ENCODE results near the gene PALM2AKAP2.

The PALM2AKAP2 gene

GRCh38 chr9:109759589-109759988, 20.4 kb upstream of the PALM2AKAP2 start:
- no peaks in the 10 kb centered on the region for H3K36me3 ChIP-seq (replicated peaks; ENCODE audit: low read depth, low read length)
- H3K4me3 ChIP-seq (ENCODE audit: low read length): no peak overlapping the region
- TF ChIP-seq CTCF (IDR thresholded peaks at IDR 0.05; ENCODE audit: low read depth, low read length): no peak
- no peak for TF ChIP-seq EZH2phosphoT487 (IDR thresholded peaks at IDR 0.05; ENCODE audit: low read depth)
- H3K27me3 ChIP-seq (ENCODE audit: low read depth, low read length): peaks cover 26% of the 10 kb centered on the region
- H2AFZ ChIP-seq (ENCODE audit: low read depth, low read length): no peak overlapping the region
- H3K79me2 ChIP-seq (ENCODE audit: low read length): no peaks in the 10 kb centered on the region
- H3K27ac ChIP-seq (ENCODE audit: low read length): no peak overlapping the region
- H3K9ac ChIP-seq (ENCODE audit: low read length): no peak overlapping the region
- H4K20me1 ChIP-seq (ENCODE audit: insufficient read depth, low read length): no peaks in the 10 kb centered on the region
- H3K9me3 ChIP-seq (ENCODE audit: insufficient read depth, low read length): no peaks in the 10 kb centered on the region
- no peaks in the 10 kb centered on the region for H3K4me1 ChIP-seq (ENCODE audit: low read length)
- H3K4me2 ChIP-seq (ENCODE audit: low read length): no peak overlapping the region

- H3K4me2 ChIP-seq (ENCODE audit: low read length): no peak overlapping the region
- no peaks in the 10 kb centered on the region for H3K79me2 ChIP-seq (ENCODE audit: low read length)
- no peaks in the 10 kb centered on the region for H3K9me3 ChIP-seq (ENCODE audit: insufficient read depth, low read length)
- H3K9ac ChIP-seq (ENCODE audit: low read length): no peak overlapping the region
- no peaks in the 10 kb centered on the region for H4K20me1 ChIP-seq (ENCODE audit: insufficient read depth, low read length)
- H3K27me3 ChIP-seq (ENCODE audit: low read depth, low read length): peaks cover 16% of the 10 kb centered on the region
- no peaks in the 10 kb centered on the region for H3K36me3 ChIP-seq (replicated peaks; ENCODE audit: low read depth, low read length)
- no peak overlapping the region for H3K4me3 ChIP-seq (ENCODE audit: low read length)
- no peak overlapping the region for H3K27ac ChIP-seq (ENCODE audit: low read length)
- TF ChIP-seq CTCF (IDR thresholded peaks at IDR 0.05; ENCODE audit: low read depth, low read length) (no peak), EZH2phosphoT487 (IDR thresholded peaks at IDR 0.05; ENCODE audit: low read depth) (no peak)
- H2AFZ ChIP-seq (ENCODE audit: low read depth, low read length): no peak overlapping the region
- H3K4me1 ChIP-seq (ENCODE audit: low read length): no peaks in the 10 kb centered on the region
Measured at GRCh38 chr9:109765278-109765677, 14.7 kb upstream of the PALM2AKAP2 start.

- Histone ChIP-seq H3K27ac (ENCODE audit: low read length) (no peak overlapping the region), H3K9me3 (ENCODE audit: insufficient read depth, low read length) (no peaks in the 10 kb centered on the region)
- no peak for TF ChIP-seq EZH2phosphoT487 (IDR thresholded peaks at IDR 0.05; ENCODE audit: low read depth)
- no peak for TF ChIP-seq CTCF (IDR thresholded peaks at IDR 0.05; ENCODE audit: low read depth, low read length)
Measured at GRCh38 chr9:109765830-109766229, 14.2 kb upstream of the PALM2AKAP2 start.

GRCh38 chr9:109766351-109766750, 13.6 kb upstream of the PALM2AKAP2 start:
- H3K27ac ChIP-seq (ENCODE audit: low read length): no peak overlapping the region
- H3K4me2 ChIP-seq (ENCODE audit: low read length): no peak overlapping the region
- H3K4me3 ChIP-seq (ENCODE audit: low read length): no peak overlapping the region
- H3K27me3 ChIP-seq (ENCODE audit: low read depth, low read length): peaks cover 27% of the 10 kb centered on the region
- no peak overlapping the region for H2AFZ ChIP-seq (ENCODE audit: low read depth, low read length)
- no peaks in the 10 kb centered on the region for H3K36me3 ChIP-seq (replicated peaks; ENCODE audit: low read depth, low read length)
- H3K9me3 ChIP-seq (ENCODE audit: insufficient read depth, low read length): no peaks in the 10 kb centered on the region
- no peak overlapping the region for H3K9ac ChIP-seq (ENCODE audit: low read length)
- no peak for TF ChIP-seq CTCF (IDR thresholded peaks at IDR 0.05; ENCODE audit: low read depth, low read length)
- TF ChIP-seq EZH2phosphoT487 (IDR thresholded peaks at IDR 0.05; ENCODE audit: low read depth): no peak
- H3K79me2 ChIP-seq (ENCODE audit: low read length): no peaks in the 10 kb centered on the region
- no peaks in the 10 kb centered on the region for H3K4me1 ChIP-seq (ENCODE audit: low read length)
- no peaks in the 10 kb centered on the region for H4K20me1 ChIP-seq (ENCODE audit: insufficient read depth, low read length)

More at GRCh38 chr9:109765830-109766229, 14.2 kb upstream of the PALM2AKAP2 start:
- no peak overlapping the region for H2AFZ ChIP-seq (ENCODE audit: low read depth, low read length)
- H3K36me3 ChIP-seq (replicated peaks; ENCODE audit: low read depth, low read length): no peaks in the 10 kb centered on the region
- H3K79me2 ChIP-seq (ENCODE audit: low read length): no peaks in the 10 kb centered on the region
- H4K20me1 ChIP-seq (ENCODE audit: insufficient read depth, low read length): no peaks in the 10 kb centered on the region
- no peak overlapping the region for H3K9ac ChIP-seq (ENCODE audit: low read length)
- peaks cover 21% of the 10 kb centered on the region for H3K27me3 ChIP-seq (ENCODE audit: low read depth, low read length)
- H3K4me1 ChIP-seq (ENCODE audit: low read length): no peaks in the 10 kb centered on the region
- no peak overlapping the region for H3K4me2 ChIP-seq (ENCODE audit: low read length)
- H3K4me3 ChIP-seq (ENCODE audit: low read length): no peak overlapping the region
